ENCODE measurements around the gene PP2D1.

GRCh38 chr3:20039466-20039764 lies 27.4 kb upstream of the PP2D1 start:
- TF ChIP-seq POLR2A (IDR thresholded peaks at IDR 0.05) (no peak), CTCF (IDR thresholded peaks at IDR 0.05) (no peak)
